NOMO-1 treated with dmso at 0.1 percent for 144 hours (cell line): ENCODE measurements around the gene SCEL.
A peak's percentile ranks its signal among the peaks of the same experiment; 100 is the strongest.
"Not testable (repeated sequence)": the region's sequence is repeated elsewhere in the genome, so short reads cannot be mapped to it uniquely, and the experiment has no call there.

Experiments
- DNase-seq: peaks from one replicate; lab custom pipeline; 2025; ENCODE audit not compliant: unreplicated experiment; lab: John Stamatoyannopoulos, UW

The SCEL gene

DNA sequence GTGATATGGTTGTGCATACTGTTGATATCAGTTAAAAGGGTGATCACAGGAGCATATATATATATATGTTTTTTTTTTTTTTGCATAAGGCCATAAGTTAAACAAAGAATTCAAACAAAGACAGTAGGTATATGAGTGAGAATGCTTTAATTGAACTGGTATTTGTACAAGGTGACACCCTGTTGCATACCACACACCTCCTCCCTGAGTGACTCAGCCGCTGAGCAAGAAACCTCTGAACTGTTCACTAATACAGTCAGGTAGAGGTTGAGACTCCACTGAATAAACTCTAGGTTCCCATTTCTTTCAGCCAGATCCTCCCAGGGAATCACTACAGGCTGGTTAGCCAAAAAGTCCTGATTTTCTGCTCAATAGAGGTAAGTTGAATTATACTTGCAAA lies at the start of gene SCEL:
Gene SCEL (plus strand): TSS at position 259 of the 400 bp plus-strand sequence. CDS start 20,170 bp downstream, outside the sequence.
- DNase-seq, result no peak

GRCh38 chr13:77489566-77490337 lies 45.8 kb upstream of the SCEL start:
- DNase-seq, result no peak

DNA sequence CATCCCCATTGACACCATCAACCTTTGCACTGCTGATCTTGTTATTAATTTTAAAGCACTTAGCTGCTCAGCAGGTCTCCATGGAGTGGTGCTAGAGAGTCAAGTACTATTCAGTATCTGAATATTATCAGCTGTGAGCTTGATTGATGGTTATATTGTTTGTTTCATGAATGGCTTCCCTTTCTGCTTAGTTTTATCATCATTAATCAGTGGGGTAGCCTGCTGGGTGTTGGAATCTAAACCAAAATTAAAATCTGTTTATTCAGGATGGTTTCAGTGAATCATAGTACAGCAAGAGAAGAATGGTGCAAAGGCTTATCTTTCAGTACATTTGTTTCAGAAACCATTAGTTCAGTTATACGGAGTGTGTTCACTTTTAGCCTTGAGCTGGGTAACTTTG lies 42.5 kb upstream of the SCEL start:
- no peak for DNase-seq

GRCh38 chr13:77494226-77494625 lies 41.3 kb upstream of the SCEL start:
- no peak for DNase-seq

GRCh38 chr13:77497350-77497749 lies 38.2 kb upstream of the SCEL start:
- no peak for DNase-seq

DNA sequence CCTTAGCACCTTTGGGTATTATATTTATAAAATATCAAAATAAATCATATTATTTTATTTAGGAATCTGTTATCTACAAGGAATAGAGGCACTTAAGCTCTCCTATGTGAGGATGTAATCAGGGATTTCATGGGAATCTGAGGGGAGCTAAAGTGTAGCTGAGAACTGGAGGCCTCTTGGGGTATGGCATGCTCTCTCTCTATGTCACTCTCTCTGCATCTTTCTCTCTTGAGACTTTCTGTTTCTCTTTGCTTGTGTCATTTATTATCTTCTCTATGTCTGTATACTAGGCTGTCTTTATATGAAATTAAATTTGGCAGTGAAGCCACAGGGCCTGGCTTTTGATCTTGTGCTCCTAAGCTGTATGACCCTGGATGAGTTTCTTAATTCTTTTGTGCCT lies 37.7 kb upstream of the SCEL start:
- no peak for DNase-seq

GRCh38 chr13:77502104-77502720 lies 33.3 kb upstream of the SCEL start:
- no peak for DNase-seq

- no peak for DNase-seq
Observed at GRCh38 chr13:77503398-77503797, 32.1 kb upstream of the SCEL start.

- no peak for DNase-seq
Observed at GRCh38 chr13:77506874-77507273, 28.6 kb upstream of the SCEL start.

DNA sequence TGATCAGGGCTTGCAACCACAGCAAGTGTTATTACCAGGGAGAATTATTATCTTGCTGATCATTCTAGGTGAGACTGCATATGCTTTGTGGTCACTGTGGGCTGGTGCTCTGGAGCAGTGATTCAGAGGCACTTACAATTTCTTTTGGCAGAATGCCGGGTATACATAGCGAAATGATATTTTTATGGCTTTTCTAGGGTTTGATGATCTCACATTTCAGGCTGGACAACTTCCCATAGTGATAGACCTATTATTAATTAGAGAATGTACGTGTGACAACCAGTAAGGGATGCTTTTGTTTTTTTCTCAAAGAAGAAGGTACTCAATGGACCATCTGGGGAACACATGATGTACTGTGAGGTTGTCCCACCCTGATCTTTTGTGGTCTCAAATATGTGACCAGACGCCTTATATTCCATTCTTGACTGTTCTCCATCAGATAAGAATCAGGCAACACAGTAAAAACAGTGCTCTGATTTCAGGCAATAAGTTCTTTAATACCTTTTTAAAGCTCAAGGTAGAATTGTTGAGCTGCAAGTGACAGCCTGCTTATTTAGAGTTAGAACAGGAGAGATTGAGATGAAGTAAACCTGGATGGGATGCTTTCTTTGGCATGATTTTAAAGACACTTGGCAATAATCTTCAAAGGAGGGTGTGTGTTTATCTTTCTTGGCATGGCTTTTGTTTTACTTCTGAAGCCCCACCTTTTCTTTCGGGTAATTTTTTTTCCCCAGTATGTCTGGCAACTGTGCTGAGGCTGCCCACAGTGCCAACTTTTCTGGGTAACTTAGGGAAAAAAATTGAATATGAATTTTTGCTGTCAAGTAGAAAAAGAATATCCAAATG lies 27.4 kb upstream of the SCEL start:
- DNase-seq, result peak; percentile 19

- no peak for DNase-seq
Observed at GRCh38 chr13:77508959-77509620, 26.4 kb upstream of the SCEL start.

DNA sequence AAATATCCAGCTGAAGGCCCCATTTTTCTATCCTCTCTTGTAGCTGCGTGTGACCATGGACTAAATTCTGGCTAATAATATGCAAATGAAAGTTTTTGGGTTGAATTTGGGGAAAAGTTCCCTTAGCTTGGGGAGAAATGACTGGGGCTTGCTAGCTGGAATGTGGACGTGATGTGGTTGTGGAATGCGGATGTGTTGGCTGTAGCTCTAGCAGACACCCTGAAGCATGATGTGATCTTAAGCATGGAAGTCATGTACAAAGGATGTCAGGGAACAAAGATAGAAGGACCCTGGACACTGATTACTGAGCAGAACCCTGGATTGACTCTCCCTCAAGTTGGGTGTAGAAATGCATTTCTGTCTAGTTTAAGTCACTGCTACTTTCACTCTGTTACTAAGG lies 25.4 kb upstream of the SCEL start:
- DNase-seq, result no peak

DNA sequence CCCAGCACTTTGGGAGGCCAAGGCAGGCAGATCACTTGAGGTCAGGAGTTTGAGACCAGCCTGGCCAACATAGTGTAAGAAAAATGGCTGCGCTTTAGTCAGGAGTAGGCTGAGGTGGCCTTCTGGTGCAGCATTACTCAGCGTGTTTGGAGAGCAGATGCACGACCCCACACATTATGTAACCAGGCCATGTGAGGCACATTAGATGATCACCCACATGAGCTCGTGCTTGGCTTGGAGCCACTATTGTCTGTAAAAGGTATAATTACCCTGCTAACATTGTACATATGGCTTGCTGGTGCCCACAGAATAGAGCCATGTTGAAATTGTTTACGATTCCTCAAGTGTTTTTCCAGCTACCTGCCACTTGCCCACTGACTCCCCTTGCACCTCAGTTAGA lies 24.0 kb upstream of the SCEL start:
- no peak for DNase-seq

GRCh38 chr13:77513719-77514335 lies 21.7 kb upstream of the SCEL start:
- DNase-seq, result no peak

DNA sequence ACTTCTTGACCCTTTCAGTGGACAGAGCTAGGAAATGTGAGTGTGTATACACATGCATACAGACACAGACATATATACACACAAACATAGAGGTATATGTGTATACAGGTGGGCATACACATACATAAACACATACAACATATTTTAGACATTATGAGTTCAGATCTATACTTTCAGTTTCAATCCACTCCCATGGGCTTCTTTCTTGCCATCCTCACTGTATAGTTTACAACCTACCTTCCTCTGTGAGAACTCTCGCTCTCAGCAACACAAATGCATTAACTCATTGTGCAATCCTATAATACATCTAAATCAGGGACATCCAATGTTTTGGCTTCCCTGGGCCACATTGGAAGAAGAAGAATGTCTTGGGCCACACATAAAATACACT lies 21.2 kb upstream of the SCEL start:
- no peak for DNase-seq

DNA sequence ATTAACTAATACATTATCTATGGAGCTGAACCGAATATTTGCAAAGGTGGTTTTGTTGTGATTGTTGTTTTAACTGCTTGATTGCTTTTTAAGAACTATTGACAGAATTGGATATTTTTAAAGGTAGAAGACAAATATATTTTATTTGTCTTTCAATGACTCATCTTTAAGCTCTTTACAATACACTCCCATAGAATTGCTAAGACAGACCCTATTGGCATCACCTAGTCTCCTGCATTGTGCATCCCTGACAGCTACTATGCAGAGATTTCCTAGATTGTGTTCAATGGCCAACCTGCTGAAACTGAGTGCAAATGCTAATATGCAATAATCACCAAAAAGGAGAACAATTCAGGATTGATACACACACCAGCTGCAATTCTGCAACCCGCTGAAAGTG lies 19.7 kb upstream of the SCEL start:
- no peak for DNase-seq

DNA sequence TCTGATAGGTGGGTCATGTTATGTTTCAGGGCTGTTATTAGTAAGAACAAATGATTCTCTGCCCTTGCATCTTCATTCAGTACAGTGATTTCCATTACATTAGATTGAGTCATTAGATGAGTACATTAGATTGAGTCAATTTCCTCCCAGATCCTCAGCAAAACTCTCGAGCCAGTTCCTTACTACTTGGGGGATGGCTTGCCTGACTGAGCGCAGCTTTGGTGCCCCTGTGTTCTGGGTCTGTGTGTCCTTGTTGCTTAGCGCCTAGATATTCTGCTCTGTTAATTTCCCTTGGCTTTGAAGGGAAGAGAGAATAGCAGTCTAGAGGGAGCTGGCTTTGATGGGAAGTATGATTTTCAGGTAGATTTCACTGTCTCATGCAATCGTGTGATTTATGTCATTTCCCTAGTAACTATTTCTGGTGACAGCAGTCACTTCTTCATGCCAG lies 19.1 kb upstream of the SCEL start:
- DNase-seq, result no peak

GRCh38 chr13:77518266-77518665 lies 17.2 kb upstream of the SCEL start:
- DNase-seq, result no peak

DNA sequence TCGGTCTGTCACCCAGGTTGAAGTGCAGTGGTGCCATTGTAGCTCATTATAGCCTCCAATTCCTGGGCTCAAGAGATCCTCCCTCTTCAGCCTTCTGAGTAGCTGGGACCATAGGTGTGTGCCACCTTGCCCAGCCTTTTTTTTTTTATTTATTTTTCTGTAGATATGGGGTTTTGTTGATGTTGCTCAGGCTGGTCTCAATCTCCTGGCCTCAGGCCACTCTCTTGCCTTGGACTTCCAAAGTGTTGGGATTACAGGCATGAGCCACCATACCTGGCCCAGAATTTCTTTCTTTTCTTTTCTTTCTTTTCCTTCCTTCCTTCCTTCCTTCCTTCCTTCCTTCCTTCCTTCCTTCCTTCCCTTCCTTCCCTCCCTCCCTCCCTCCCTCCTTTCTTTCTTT lies 16.1 kb upstream of the SCEL start:
- DNase-seq, result not testable (repeated sequence)

DNA sequence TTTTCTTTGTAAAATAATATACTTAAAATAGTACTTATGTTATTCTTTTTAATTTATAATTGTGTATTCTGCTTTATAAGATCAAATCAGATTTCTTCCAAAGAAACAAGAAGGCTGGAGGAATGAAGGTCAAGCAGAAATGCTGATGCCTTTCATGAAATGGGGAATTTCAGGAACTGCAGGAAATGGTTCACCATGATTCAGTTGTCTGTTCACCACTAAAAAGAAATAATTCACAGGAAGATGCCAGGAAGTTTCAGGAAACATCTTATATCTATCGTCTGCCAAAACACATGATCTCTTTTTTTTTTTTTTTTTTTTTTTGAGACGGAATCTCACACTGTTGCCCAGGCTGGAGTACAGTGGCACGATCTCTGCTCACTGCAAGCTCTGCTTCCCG lies 15.7 kb upstream of the SCEL start:
- no peak for DNase-seq

DNA sequence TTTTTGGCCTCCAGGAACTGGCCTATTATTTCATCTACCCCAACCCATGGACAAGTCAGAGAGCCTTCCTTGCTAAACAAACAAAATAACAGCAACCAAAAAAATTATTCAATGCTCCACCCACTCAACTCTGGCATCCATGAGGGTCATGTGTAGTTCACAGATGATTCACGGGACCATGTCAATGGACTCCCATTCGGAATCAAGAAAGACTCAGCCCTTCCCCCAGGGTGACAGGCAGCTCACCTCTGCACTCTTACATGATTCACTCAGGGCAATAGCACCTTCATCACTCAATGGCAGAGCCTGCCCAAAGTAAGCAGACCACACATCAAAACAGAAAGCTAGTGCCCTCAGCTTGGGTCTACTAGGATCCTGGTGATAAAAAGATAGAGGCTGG lies 14.3 kb upstream of the SCEL start:
- DNase-seq, result no peak
